ENCODE data around the gene CEBPE.

The CEBPE gene

DNA sequence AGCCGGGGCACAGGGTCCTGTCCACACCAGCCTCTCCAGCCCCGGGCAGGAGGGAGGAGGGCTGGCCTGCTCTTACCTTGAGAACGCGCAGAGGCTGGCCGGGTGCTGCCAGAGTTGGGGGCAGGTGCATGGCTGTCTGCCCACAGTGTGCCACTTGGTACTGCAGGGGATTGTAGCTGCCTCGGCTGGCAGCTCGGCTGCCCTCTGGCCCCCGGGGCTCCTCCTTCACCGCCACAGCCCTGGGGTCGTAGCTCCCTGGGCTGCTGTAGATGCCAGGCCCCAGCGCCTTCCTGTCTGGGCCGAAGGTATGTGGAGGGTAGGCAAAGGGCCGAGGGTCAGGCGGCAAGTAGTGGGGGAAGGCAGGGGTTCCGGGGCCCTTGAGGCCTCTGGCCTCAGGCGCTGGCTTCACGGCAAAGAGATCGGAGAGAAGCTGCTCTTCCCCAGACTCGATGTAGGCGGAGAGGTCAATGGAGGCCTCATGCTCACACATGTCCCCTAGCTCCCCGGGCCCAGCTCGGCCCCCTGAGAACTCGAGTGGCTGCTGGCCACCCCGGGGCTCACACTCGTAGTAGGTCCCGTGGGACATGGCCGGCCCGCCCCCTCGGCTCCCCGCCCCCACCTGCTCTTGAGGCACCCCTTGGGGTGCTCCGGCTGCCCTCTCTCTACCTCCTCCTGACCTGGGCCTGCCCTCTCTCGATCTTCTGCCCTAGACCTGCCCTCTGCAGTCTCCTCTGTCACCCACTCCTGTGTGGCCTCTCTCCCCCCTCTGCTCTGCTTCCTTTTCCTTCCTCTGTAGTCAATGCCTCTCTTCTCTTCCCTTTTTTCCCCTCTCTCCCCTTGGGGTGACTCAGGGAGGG, at the start of gene CEBPE:
Gene CEBPE (minus strand): TSS at position 750 of the 857 bp plus-strand sequence. CDS start 164 bp downstream, at position 586.
- DNase-seq = no peak

DNA sequence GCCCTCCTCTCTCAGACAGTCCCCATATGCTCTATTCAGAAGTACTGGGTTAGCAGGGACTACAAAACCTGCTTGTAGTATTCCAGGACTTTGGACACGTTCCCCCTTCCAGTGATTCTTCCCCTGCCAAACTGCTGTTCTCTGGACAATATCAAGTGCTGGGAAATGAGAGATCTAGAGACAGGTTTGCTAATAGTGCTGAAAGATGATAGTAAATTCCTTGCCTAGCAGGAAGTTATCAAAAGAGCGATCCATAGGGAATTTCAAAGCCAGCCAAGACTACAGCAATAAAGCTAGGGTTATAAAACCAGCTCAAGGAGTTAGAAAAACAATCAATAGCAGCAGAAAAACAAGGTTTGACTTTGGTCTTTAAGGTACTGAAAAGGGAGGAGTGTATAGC, 49.2 kb upstream of the CEBPE start:
- no peak for DNase-seq

DNA sequence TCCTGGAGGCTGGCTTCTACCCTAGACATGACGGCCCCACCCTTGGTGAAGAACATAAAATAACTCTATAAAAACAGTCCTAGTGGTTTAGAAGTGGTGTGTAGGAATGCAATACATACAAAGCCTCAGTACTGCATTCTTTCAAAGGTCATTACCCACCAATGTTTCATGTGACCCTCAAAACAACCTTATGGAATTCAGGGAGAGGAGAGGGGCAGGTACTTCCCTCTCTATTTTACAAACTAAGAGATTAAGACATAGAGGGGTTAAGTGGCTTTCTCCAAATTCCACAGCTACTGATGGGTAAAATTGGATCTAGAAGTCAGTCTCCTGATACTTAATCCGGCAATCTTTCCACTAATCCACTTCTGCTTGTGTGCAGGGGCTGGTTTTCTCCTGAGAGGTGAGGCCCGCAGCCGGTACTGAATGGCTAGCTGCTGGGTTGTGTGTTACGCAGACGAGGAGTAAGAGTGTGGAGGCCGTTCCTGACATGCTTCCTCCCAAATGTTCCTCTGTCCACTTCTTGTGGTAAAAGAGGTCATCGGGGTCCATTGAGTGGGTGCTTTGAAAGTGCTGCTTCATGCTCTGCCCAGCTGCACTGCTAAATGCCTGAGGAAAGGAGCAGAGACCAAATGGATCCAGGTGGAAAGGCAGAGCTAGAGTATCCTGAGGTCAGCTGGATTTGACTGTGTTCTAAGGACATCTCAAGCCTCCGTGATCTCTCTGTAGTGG, 48.2 kb upstream of the CEBPE start:
- no peak for DNase-seq

DNA sequence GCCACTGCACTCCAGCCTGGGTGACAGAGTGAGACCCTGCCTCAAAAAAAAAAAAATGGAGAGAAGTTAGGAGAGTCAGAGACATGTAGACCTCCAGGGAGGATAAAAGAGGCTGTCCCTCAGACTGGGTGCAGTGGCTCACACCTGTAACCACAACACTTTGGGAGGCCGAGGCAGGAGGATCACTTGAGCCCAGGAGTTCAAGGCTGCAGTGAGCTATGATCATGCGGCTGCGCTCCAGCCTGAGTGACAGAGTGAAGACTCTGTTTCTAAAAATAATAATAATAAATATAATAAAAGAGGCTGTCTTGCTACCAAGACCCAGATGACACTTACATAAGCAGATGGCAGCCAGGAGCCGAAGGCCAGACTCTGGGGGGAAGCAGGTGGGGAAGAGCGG, 45.9 kb upstream of the CEBPE start:
- no peak for DNase-seq

DNA sequence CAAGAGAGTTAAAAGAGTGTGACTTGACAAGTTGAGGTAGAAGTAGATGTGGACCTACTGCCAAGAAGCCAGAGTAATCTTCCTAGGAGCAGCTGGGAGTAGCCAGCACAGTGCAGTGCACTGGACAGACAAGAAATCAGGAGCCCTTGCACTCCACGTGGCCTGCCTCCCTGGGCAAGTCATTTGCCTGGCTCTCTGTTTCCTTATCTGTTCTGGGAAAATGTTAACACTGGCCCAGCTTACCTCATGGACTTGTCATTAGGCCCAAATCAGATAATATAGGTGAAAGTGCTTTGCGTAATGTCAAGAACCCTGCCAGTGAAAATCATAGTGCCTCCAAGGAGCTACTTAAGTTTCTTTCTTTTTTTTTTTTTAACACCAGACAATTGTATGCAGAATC, 45.2 kb upstream of the CEBPE start:
- DNase-seq = no peak

DNA sequence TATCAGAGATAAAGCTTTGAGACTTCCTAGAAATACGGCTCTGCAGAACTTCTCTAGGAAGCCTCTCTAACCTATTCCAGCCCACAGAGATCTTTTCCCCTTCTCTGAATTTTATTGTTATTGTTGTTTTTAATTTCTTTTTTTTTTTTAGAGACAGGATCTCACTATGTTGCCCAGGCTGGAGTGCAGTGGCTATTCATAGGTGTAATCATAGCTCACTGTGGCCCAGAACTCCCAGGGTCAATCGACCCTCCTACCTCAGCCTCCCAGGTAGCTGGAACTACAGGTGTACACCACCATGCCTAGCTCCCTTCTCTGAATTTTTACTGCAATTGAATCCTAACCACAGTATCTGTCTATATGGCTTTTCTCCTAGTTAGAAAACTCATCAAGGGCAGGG, 44.8 kb upstream of the CEBPE start:
- DNase-seq = no peak

DNA sequence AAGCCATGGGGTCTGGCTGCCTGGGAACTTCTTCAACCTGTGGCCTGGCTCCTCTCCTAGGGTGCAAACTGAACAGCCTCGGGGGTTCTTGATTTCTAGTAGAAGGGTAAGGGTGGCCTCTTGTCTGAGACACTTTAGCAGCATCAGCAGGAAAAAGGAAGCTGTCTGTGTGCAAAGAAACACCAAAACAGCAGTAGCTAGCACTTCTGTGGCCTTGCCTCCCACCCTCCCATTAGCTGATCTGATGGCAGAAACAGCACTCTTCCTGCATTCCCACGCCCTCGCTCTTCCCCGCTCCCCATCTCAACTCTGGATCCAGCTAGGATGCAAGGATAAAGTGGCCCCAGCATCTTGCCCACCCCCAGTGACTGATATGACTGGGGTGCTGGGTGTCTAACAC, 43.7 kb upstream of the CEBPE start:
- no peak for DNase-seq

DNA sequence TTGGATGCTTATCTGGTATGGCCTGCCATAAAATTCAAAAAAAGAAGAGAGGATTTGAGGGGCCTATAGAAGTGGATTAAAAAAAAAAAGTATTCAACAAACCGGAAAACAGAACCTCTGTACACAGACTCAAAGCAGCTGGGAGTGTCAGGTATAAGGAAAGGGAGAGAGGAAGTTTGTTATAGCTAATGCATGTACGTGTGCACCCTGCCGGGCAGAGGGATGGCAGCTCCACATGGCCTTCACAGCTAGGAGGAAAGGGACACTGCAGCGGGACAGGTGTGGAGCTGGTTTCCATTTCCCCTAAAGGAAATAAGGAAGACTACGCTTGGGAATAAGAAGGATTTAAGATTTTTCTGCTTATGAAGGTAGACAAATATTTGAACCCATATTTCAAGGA, 43.0 kb upstream of the CEBPE start:
- no peak for DNase-seq

DNA sequence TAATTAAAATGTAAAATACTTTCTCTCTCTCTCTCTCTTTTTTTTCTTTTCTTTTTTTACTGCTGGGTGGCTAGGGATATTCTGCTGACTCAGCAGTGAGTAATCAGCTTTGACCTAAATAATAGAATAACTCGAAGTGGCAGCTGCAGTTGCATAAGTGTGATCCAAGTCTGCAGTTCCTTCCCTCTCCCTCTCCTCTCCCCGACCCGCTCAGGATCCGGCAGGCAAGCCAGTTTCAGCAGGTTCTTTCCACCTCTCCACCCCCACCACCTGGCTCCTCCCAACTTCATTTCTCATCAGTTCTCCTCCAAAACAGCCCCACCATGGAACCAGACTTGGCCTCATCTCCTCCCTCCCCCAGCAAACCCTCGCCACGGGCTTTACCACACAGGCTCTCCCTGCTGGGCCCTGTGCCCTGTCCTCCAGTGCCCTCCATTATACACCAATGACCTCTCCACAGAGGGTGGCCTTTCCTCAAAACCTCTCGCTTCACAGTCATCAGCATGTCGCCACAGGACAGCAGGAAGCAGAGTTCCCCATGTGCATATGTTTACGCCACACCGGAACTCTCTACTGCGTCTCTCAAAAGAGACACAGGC, 42.0 kb upstream of the CEBPE start:
- DNase-seq = no peak

DNA sequence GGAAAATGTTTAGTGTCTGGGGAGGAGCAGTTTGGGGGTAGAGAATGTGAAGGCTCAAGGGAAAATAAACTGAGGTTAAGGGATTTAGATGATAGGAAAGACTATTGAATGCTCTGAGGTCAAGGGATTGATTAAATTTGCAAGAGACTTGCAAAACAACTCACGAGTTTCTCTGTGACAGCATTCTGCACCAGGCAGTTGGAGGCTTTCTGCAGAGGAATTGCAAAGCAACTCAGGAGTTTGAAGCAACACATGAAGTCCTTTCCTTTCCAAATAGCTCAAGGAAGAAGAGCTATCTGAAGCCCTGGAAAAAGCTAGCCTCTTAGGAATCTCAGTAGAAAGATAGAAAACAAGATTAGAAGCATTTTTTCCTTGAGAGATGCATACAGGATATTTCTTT, 40.5 kb upstream of the CEBPE start:
- no peak for DNase-seq

DNA sequence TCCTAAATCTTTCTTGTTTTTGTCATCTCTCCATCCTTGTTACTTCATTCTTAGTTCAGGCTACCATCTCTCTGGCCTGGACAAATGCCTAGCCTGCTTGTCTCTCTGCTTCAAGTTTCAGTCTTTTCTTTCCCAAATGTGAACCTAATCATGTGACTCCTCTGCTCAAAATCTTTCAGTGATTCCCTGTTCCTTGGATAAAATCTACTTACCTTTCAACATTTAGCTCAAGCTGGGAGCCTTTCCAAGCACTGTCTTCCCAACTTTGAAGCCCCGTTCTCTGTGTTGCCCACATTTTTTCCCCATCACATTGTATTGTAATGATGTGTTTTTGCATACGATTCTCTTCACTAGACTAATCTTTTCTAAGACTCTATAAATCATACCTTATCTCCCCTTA, 39.7 kb upstream of the CEBPE start:
- no peak for DNase-seq

DNA sequence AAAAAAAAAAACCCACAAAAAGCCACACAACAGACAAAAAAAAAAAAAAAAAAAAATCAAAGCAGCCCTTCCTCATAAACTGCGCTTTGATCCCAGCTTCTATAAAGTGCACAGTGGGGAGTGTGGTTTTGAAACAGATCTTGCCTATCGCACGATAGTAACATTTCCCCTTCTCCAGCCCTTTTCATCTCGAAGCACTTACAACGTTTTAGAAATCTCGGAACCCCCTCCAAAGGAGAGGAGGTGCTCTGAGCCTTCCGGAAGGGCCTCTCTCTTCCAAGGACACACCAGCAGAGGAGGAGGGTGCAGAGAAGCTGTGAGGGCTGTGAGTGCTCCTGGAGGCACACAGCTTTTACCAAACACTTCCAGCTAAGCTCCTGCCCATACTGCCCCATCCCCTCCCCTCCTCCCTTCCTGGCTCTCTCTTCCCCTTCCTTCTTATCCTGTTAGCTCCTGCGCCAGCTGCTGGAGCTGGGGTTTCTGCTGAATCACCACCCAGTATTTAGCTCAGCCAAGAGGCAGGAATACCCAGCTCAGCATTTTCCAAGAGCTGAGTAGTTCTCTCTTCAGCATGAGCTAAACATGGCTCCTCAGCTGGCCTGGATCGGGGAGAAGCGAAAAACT, 36.0 kb upstream of the CEBPE start:
- no peak for DNase-seq

DNA sequence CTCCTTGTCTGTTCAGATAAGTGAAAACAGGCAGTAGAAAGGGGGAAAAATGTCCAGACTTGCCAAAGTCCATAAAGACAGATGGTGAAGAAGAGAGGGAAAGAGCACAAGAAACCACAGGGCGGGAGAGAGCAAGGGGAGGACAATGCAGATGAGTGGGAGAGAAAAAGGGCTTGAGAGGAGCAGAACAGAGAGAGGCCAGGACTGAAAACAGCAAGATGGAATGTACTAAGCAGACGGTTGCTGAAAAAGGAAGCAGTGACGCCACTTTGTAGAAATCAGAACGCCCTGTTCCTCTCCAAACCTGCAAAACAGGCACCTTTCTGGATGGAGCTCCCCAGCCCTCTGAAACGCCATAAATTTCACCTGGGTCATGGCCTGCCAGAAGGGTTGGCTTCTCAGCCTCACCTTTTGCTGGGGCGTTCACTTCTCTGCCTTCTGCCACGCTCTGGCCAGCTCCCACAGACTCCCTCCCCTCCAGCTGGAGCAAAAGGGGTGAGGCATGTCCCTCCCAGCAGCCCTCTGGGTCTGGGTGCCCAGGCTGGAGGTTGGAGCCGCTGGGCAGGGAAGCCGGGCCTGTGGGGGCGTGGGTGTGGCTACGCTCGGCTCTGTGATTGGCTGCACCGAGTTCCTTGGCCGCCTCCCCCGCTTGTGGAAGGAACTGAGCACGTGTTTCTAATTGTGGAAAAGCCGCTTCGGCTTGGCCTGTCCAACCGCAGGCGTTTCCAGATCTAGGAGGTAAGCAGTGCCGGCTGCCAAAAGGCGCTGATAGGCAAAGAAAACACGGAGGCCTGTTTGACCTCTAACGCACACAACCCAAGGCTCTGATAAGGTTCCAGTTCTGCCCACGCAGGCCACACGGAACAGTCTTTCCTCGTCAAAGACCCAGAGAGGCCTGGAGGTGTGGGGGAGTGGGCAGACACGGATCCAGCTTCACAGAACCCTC, 35.1 kb upstream of the CEBPE start:
- DNase-seq = no peak

DNA sequence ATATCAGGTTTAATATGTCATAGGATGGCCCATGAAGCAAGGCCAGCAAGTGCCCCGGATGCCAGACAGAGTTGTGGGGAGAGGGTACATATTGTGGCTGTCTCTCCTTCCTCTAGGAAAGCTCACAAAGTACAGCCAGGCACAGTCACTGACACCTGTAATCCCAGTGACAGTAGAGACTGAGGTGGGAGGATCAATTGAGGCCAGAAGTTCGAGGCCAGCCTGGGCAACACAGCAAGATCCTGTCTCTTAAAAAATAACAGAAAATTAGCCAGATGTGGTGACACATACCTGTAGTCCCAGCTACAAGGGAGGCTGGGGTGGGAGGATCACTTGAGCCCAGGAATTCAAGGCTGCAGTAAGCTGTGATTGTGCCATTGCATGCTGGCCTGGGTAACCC, 32.3 kb upstream of the CEBPE start:
- no peak for DNase-seq

DNA sequence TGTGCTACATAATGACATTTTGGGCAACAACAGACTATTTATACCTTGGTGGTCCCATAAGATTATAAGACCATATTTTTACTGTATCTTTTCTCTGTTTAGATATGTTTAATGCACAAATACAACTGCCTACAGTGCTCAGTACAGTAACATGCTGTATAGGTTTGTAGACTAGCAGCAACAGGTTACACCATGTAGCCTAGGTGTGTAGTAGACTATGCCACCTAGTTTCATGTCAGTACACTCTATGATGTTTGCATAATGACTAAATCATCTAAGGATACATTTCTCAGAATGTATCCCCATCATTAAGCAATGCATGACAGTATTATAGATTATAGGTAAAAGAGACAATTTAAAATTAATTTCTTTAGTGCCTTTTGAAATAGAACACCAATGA, 30.7 kb upstream of the CEBPE start:
- DNase-seq = no peak

DNA sequence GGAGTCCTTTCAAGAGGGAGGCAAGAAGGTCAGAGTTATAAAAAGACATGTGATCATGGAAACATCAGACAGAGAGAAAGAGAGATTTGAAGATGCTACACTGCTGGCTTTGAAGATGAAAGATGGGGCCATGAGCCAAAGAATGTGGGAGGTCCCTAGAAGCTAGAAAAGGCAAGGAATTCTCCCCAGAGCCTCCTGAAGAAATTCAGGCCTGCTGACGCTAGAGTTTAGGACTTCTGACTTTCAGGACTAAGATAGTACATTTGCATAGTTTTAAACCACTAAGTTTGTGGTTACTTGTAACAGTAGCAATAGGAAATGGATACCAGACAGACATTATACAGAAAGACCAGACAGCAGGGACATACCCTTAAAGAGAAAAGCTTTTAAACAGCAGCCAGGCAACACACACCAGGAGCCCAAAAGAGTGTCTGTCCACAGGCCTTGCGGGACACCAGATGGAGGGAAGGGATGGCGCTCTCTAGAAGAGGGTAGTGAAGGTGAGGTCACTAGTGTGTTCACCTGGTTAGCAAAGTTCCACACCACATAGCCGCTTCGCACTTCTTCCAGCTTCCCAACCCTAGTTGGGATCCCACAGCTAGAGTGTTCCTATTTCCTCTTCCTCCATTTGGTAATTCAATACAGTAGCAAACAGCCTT, 29.7 kb upstream of the CEBPE start:
- no peak for DNase-seq

DNA sequence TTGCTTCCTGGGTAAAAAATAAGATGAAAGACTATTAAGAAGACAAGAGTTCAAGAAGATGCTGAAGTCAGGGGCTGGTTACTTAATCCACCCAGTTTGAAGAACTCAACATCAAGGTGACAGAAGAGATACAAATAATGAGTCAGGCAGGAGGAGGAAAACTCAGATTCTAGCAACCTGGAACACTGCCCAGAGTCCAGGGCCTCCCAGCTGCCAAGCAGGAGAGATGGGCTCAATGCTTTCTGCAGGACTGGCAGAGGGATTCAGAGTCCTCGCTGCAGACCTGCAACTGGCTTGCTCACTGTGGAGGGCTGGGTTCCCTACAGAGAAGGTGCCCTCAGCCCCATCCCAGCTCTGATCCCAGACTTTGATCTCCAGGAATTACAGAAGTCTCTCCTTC, 28.6 kb upstream of the CEBPE start:
- DNase-seq = no peak

DNA sequence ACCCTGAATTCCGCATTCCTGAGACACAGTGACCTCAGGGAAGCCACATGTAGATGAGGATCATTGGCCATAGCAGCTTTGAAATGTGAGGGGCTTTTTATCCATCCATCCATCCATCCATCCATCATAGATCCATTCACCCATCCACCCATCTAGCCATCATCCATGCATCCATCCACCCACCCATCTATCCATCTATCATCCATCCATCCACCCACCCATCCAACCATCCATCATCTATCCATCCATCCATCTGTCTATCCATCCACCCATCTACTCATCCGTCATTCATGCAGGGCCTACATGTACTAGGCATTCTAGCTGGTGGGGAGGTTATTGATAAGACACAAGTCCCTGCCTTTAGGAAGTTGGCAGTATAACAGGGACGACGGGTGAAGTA, 27.9 kb upstream of the CEBPE start:
- no peak for DNase-seq

DNA sequence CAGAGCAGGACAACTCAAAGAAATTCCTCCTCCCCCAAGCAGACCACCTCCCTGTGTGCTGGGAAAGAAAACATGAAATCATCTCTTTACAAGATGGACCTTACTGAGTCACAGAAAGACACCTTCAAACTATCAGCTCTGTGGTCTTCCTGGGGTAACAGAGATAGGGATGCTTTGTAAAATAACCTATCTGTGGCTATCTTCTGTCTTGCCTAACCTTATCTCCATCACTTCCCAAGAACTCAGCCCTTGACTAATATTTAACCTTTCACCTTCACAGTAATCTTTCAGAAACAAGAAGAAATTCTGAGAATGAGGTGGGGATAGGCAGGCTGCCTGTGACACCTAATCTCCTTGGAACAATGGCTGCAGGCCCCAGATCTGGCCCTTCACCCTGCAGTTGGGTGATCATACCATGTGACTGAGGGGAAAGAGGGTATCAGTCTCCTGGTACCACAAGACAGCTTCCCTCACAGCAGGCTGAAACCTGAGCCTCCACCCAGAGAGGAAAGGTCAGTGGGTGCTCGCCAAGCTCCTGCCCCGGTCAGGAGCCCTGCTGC, 27.4 kb upstream of the CEBPE start:
- DNase-seq = no peak

DNA sequence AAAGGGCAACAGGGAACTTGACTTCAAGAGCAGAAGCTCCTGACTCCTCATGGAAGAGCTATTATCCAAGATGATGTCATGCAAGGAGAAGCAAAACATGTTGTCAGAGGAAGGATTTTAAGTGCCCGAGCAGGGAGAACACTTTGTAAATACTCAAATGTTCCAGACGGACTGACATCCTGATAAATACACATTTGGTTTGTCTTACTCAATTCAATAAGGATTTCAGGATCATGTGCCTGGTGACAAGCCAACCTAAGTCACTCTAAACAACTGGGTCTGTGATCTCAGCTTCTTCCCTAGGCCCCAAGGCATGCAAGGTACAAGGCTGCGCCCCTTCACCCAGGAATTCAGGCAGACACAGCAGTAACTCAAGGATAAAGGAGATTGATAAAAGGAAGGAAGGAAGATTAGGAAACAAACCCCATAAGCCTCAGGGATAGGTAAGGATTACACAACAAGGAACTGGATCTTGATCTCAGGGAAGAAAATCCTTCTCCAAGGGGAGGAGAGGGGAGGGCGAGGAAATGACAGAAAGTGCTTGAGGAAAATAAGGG, 26.8 kb upstream of the CEBPE start:
- no peak for DNase-seq

DNA sequence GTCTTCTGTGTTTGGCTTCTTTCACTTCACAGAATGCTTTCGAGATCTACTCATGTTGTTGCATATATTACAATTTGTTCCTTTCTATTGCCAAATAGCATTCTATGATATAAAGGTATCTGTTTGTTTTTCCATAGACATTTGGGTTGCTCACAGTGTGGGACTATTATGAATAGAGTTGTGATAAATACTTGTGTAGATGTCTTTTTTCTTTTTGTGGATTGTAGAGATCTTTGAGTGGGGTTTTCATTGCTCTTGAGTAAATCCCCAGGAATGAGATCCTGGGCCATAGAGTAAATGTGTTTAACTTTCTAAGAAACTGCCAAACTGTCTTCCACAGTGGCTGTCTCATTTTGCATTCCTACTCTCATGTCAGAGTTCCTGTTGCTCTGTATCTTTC, 24.9 kb upstream of the CEBPE start:
- DNase-seq = no peak
